Right lobe of liver (tissue), 6 donors: ENCODE results near the gene IL13. TPM values are rescaled to one million over a fixed set of nuclear protein-coding genes. Genes with fewer than 3 reads are reported as not detected.

Source experiments
- ATAC-seq, 4 donors: fragments of 200-7000 bp; cut with Tn5 transposase; one replicate each; pipeline ENCODE4 v1.9.1; 2020; ENCODE audit warnings: mild to moderate bottlenecking in 4 of 4, moderate library complexity in 4 of 4
- DNase-seq, 3 donors: peaks; one replicate each; pipeline ENCODE4 v3.0.0-alpha.2; 2020
- H3K27ac ChIP-seq, 3 donors: fragments of 200-600 bp; one replicate each; pipeline ENCODE4 v1.8.0; 2022
- H3K27me3 ChIP-seq, 2 donors: fragments of 200-600 bp; one replicate each; pipeline ENCODE4 v1.8.0; 2022
- H3K36me3 ChIP-seq, 4 donors: fragments of 200-600 bp; sonication (generic) in 1 of 4; one replicate each; pipeline versions ENCODE4 v1.5.1 to v1.8.0; 2017 to 2022; ENCODE audit warnings: control low read depth in 1 of 4
- H3K4me1 ChIP-seq, 4 donors: fragments of 200-600 bp; sonication (generic) in 1 of 4; one replicate each; pipeline versions ENCODE4 v1.5.1 to v1.8.0; 2017 to 2022; ENCODE audit warnings: control low read depth in 1 of 4
- H3K4me3 ChIP-seq, 3 donors: fragments of 200-600 bp; one replicate each; pipeline ENCODE4 v1.8.0; 2022
- H3K9me3 ChIP-seq, 4 donors: fragments of 200-600 bp; sonication (generic) in 1 of 4; one replicate each; pipeline versions ENCODE4 v1.5.1 to v1.8.0; 2017 to 2022; ENCODE audit warnings: control low read depth in 1 of 4
- CTCF ChIP-seq, 4 donors: fragments of 200-600 bp in 3 of 4; fragments of 450-650 bp in 1 of 4; IDR thresholded peaks; one replicate each; pipeline versions ENCODE4 v1.5.1 to v1.8.0; 2016 to 2022; ENCODE audit warnings: antibody characterized with exemption in 4 of 4, mild to moderate bottlenecking in 2 of 4
- POLR2A ChIP-seq: fragments of 450-650 bp; IDR thresholded peaks from one replicate; pipeline ENCODE4 v1.6.1; 2017; ENCODE audit warnings: antibody characterized with exemption, mild to moderate bottlenecking
- WGBS: methylation state at CpG from one replicate; pipeline ENCODE4 v1.1.6; 2018; ENCODE audit warnings: low coverage, low lambda C conversion rate; ENCODE audit not compliant: insufficient coverage; ENCODE audit errors: missing lambda C conversion rate; 5-methylcytosine and 5-hydroxymethylcytosine counted together
- intact Hi-C, 2 donors: fragments of 100-400 bp; cut with DNase I; formaldehyde crosslinking; loops; one replicate each; pipeline versions ENCODE4 v1.11.2 to v1.14.1; 2022
- total RNA-seq, 6 experiments: library from RNA; depleted of rRNA in 2 of 6; stranded (reverse); fragments of >200 nt in 2 of 6; fragmentation: NEBNext Ultra II Directional in 3 of 6; extraction: Animal tissue kit (Norgen Biotek cat#: 25700) in 3 of 6; gene quantifications; one replicate each; pipeline versions ENCODE4 v1.1.0 to v1.2.4, GENCODE V29; 2016 to 2023
- donor health status: DM: no; HTN: yes; CAD: no.
- donor health status: DM: no; HTN: no; CAD: no.
- donor health status: DM: no; HTN: no; CAD: no.
- donor health status: DM: no; HTN: yes; CAD: no.
- donor health status: DM: no; HTN: yes; CAD: no.

IL13 gene
- total RNA-seq, 6 experiments from 2014 or later = 0.26 TPM; not detected in 5

GRCh38 chr5:132668706-132669454 is 10.9 kb downstream of the IL13 start:
- Histone ChIP-seq H3K9me3 (no peaks in the 10 kb centered on the region), H3K4me1 (no peaks in the 10 kb centered on the region), H3K4me3 (no peak overlapping the region), H3K27me3 (no peaks in the 10 kb centered on the region), H3K27ac (no peak overlapping the region), H3K36me3 (no peaks in the 10 kb centered on the region)
- ATAC-seq = no peak
- TF ChIP-seq POLR2A (no peak), CTCF (IDR thresholded peaks at IDR 0.05) (no peak)
- WGBS = 78% methylated on average over 5 of the region's 14 CpGs
- intact Hi-C loops = no loop called here
- DNase-seq = no peak

- H3K9me3 ChIP-seq = no peaks in the 10 kb centered on the region
- no peak for TF ChIP-seq POLR2A
- no peak for TF ChIP-seq CTCF (IDR thresholded peaks at IDR 0.05)
- no peaks in the 10 kb centered on the region for H3K27me3 ChIP-seq
- H3K4me3 ChIP-seq = no peak overlapping the region
- intact Hi-C loops = no loop called here
- no CpG with 5 or more reads among the region's 7 CpGs for WGBS
- no peaks in the 10 kb centered on the region for H3K4me1 ChIP-seq
- no peak overlapping the region for H3K27ac ChIP-seq
- DNase-seq (no peak), ATAC-seq (no peak)
- no peaks in the 10 kb centered on the region for H3K36me3 ChIP-seq
Measured at GRCh38 chr5:132669455-132669820, 11.5 kb downstream of the IL13 start.

GRCh38 chr5:132669966-132670882 is 12.3 kb downstream of the IL13 start:
- no peaks in the 10 kb centered on the region for H3K4me1 ChIP-seq
- ATAC-seq = no peak
- H3K27ac ChIP-seq = no peak overlapping the region
- no peak overlapping the region for H3K4me3 ChIP-seq
- no peak for DNase-seq
- WGBS = 82% methylated on average over 11 of the region's 16 CpGs
- H3K27me3 ChIP-seq = no peaks in the 10 kb centered on the region
- H3K9me3 ChIP-seq = no peaks in the 10 kb centered on the region
- intact Hi-C loops = no loop called here
- no peaks in the 10 kb centered on the region for H3K36me3 ChIP-seq
- TF ChIP-seq CTCF (IDR thresholded peaks at IDR 0.05) = no peak
- TF ChIP-seq POLR2A = no peak

GRCh38 chr5:132671000-132671399 is 13.0 kb downstream of the IL13 start:
- Histone ChIP-seq H3K9me3 (no peaks in the 10 kb centered on the region), H3K4me1 (no peaks in the 10 kb centered on the region), H3K4me3 (no peak overlapping the region), H3K27me3 (no peaks in the 10 kb centered on the region), H3K27ac (no peak overlapping the region), H3K36me3 (no peaks in the 10 kb centered on the region)
- intact Hi-C loops = no loop called here
- ATAC-seq (no peak), DNase-seq (no peak)
- TF ChIP-seq CTCF (IDR thresholded peaks at IDR 0.05) (no peak), POLR2A (no peak)
- WGBS = 97% methylated on average over 3 of the region's 3 CpGs
